GM10266 (cell line): ENCODE measurements around the gene GOSR2.

Source experiments
- DNase-seq: peaks from one replicate; pipeline ENCODE4 v3.0.0; 2012; ENCODE audit errors: extremely low spot score
- TF ChIP-seq, protein P1 (sequence below): IDR thresholded peaks from 2 replicates; pipeline ENCODE4 v1.5.1; 2012; ENCODE audit warnings: mild to moderate bottlenecking, low read depth; ENCODE audit not compliant: control insufficient read depth, insufficient read depth; ENCODE audit errors: missing control alignments

The GOSR2 gene

DNA sequence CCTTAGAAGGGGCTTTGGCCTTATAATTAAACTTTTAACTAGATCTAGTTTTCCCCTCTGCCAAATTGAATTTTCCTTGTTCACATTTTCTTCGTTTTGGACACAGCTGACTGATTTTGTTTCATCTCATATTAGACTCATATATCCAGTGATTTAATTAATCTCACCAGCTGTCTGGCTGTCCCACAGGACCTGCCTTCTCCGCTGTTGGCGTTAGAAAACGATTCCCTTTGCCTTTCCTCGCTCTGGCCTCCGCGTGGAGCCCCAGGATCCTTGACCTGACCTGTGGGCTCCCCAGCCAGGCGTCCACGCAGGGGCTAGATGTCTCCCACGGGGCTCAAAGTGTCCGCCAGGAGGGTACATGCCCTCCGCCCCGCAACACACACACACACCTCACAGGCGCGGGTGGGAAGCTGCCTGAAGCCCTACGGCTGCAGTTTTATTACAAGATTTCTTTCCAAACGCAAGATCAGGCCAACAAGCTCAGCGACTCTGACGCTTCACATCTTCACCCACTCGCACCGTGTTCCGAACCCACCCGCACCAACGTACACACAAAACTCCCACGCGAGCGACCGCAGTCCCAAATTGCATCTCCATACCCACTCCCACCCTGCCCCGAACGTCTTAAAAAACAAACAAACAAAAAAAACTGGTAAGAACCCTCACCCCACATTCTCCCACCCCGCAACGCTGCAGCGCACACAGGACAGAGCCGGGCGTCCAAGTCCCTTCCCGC is 55.0 kb downstream of the GOSR2 start:
- DNase-seq, result no peak
- TF ChIP-seq, protein P1, sequence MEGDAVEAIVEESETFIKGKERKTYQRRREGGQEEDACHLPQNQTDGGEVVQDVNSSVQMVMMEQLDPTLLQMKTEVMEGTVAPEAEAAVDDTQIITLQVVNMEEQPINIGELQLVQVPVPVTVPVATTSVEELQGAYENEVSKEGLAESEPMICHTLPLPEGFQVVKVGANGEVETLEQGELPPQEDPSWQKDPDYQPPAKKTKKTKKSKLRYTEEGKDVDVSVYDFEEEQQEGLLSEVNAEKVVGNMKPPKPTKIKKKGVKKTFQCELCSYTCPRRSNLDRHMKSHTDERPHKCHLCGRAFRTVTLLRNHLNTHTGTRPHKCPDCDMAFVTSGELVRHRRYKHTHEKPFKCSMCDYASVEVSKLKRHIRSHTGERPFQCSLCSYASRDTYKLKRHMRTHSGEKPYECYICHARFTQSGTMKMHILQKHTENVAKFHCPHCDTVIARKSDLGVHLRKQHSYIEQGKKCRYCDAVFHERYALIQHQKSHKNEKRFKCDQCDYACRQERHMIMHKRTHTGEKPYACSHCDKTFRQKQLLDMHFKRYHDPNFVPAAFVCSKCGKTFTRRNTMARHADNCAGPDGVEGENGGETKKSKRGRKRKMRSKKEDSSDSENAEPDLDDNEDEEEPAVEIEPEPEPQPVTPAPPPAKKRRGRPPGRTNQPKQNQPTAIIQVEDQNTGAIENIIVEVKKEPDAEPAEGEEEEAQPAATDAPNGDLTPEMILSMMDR, result no peak

DNA sequence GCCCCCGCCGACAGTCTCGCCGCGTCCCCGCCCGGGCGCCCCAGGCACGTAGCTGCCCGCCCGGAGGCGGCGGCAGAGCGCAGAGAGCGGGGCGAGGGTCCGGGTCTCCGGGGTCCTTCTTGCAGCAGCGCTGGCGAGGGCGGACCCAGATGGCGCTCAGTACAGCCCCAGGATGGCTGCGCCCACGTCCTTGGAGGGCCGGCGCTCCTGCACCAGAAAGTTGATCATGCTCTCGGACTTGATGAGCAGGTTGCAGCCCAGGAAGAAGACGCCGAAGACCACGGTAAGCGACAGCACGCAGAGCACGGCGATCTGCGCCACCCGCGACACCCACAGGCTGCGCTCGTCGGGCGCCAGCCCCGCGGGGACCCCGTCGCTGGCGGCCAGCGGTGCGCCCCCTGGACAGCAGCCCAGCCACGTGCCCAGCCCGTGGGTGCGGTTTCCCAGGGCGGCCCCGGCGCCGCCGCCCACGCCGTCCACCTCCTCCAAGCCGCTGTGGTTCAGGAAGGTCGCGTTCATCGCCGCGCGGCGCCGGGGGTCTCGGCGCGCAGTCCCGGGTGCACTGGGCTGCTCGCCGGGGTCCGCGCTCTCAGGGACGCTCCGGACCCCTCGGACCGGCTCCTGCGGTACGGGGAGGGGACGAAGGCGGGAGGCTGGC is 55.7 kb downstream of the GOSR2 start:
- TF ChIP-seq, protein P1, result peak; percentile 5
- no peak for DNase-seq

DNA sequence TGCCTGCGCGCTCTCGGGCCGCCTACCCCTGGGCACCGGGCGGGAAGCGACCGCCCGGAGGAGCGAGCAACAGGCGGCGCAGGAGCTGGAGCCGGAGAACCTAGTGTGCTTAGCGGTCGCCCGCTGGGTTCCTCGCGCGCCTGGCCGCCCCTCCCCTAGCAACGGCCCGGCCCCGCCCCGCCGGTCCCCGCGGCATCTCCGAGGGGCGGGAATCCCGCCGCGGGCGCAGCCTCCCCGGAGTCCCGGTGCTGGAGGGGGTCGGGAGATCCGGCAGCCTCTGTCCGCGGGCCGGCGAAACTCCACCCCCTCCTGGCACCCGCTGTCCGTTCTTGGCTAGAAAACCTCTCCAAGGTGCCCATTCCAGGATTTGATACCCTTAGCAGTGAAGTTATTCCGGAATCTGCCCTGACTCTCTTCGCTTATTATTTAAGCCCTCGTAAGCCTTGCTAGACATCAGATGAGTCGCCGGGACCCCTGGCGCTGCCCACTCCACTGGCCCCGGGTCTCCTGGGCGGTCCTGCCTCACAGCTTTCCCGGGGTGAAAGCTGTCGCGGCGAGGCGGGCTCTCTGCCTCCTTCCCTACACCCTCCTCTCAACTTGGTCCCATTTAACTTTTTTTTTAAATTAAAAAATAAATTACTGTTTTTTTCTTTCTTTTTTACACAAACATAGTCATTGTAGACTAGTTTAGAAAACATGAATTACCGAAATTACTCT is 56.3 kb downstream of the GOSR2 start, which contains the start of gene RPRML:
RPRML (minus strand) TSS at position 107 of the 717 bp plus-strand sequence. CDS start 246 bp downstream, outside the sequence.
- peak; percentile 63 for DNase-seq
- TF ChIP-seq, protein P1, result no peak

DNA sequence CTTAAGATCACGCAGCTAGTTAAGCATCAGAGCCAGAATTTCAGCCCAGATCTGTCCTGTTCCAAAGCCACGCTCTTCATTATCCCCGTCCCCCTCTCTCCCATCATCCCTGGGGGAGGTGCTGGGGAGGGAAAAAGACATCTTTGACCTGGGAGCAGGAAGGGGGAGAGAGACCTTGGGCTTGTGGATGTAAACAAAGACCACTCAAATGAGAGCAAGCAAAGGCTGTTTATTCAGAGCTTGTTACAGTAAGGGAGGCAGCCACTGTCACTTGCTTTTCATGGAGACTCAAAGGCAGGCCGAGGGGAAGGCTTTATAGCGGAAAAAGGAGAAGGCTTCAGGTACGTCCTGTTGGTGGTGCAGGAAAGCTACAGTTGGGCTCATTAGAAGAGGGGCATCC is 59.6 kb downstream of the GOSR2 start:
- TF ChIP-seq, protein P1, result no peak
- no peak for DNase-seq

DNA sequence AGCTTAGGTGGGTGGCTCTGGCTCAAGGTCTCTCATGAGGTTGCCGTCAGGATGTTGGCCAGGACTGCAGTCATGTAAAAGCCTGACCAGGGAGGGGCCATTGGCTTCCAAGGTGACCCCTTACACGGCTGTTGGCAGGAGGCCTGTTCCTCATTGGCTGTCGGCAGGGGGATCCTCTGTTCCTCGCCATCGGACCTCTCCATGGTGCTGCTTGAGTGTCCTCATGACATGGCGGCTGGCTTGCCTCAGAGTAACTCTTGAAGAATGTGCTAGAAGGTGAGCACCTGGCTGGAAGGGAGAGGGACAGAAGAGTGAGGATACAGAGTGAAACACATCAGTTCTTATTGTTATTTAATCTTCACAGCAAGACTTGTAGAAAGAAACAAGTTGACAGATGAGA is 60.8 kb downstream of the GOSR2 start:
- TF ChIP-seq, protein P1, result no peak
- DNase-seq, result no peak

DNA sequence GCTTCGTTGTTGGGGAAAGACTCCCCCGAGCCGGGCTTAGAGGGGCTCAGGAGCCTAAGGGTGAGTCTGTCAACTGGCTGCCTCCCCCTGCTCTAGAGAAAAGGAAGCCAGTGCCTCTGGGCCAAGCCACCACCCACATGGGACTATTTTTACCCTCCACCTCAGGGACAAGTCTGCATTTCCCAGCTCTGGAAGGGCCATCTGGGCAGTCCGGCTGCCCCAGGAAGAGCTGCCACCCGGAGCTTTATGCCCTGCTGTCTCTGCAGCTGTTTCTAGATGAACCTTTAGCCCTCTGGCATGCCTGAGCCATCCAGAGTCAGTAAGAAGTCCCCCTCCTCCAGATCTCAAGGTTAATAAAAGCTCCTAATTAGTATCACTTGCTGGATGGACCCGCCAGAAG is 61.4 kb downstream of the GOSR2 start:
- DNase-seq, result no peak
- TF ChIP-seq, protein P1, result no peak
